Vagina (tissue), 2 donors: ENCODE results near the gene DBP.

ENCODE experiments used
- POLR2A ChIP-seq, 2 donors: fragments of 450-650 bp; IDR thresholded peaks; one replicate each; pipeline ENCODE4 v1.6.1; 2017; ENCODE audit warnings: antibody characterized with exemption in 2 of 2, mild to moderate bottlenecking in 2 of 2, moderate library complexity in 2 of 2
- POLR2AphosphoS5 ChIP-seq, 2 donors: sonication (generic); formaldehyde crosslinking; IDR thresholded peaks; one replicate each; pipeline ENCODE4 v1.9.0; 2017; ENCODE audit warnings: antibody characterized with exemption in 2 of 2, mild to moderate bottlenecking in 2 of 2, low read depth in 1 of 2; ENCODE audit not compliant: insufficient read depth in 1 of 2
- TF ChIP-seq, protein P1 (sequence below), 3 experiments: fragments of 450-650 bp in 2 of 3; fragments of 200-600 bp in 1 of 3; sonication (generic) in 1 of 3; IDR thresholded peaks; one replicate each; pipeline ENCODE4 v1.5.1; 2017 to 2019; ENCODE audit warnings: antibody characterized with exemption in 3 of 3, mild to moderate bottlenecking in 2 of 3, moderate library complexity in 2 of 3

DNA sequence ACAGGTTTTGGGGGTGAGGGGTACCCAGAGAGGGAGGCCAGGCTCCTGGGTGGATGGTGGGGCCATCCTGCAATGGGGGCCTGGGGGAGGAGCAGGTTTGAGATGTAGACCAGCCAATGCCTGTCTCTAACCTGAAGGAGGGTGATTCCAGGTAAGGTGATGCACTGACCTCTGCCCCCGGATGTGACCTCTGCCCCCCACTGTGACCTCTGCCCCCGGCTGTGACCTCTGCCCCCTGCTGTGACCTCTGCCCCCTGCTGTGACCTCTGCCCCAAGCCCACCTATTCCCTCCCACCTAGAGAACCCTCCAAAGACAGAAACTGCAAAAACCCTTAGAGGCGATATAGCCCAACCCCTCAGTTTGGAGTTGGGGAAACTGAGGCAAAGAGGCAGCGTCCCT is 40.9 kb downstream of the DBP start:
- no peak for TF ChIP-seq POLR2A (IDR thresholded peaks at IDR 0.05)
- TF ChIP-seq, protein P1, sequence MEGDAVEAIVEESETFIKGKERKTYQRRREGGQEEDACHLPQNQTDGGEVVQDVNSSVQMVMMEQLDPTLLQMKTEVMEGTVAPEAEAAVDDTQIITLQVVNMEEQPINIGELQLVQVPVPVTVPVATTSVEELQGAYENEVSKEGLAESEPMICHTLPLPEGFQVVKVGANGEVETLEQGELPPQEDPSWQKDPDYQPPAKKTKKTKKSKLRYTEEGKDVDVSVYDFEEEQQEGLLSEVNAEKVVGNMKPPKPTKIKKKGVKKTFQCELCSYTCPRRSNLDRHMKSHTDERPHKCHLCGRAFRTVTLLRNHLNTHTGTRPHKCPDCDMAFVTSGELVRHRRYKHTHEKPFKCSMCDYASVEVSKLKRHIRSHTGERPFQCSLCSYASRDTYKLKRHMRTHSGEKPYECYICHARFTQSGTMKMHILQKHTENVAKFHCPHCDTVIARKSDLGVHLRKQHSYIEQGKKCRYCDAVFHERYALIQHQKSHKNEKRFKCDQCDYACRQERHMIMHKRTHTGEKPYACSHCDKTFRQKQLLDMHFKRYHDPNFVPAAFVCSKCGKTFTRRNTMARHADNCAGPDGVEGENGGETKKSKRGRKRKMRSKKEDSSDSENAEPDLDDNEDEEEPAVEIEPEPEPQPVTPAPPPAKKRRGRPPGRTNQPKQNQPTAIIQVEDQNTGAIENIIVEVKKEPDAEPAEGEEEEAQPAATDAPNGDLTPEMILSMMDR (IDR thresholded peaks at IDR 0.05) = no peak
- TF ChIP-seq POLR2AphosphoS5 (IDR thresholded peaks at IDR 0.05; ENCODE audit: insufficient read depth in 1 of 2, low read depth in 1 of 2) = no peak
